Hepatocyte (in vitro differentiated cells): ENCODE data around the gene TXNDC2. TPM values are rescaled to one million over a fixed set of nuclear protein-coding genes. Genes with fewer than 3 reads are reported as not detected.

Source experiments
- DNase-seq: peaks from one replicate; pipeline ENCODE4 v3.0.0-alpha.2; 2016; ENCODE audit warnings: low spot score
- H2AFZ ChIP-seq: fragments of 200-600 bp; sonication (generic); 2 replicates; pipeline ENCODE4 v1.6.0; 2016; ENCODE audit warnings: antibody characterized with exemption, mild to moderate bottlenecking
- H3K27ac ChIP-seq: fragments of 200-600 bp; sonication (generic); 2 replicates; pipeline ENCODE4 v1.5.1; 2016; ENCODE audit warnings: mild to moderate bottlenecking
- H3K27me3 ChIP-seq: fragments of 200-600 bp; sonication (generic); 2 replicates; pipeline ENCODE4 v1.6.1; 2016
- H3K36me3 ChIP-seq: fragments of 200-600 bp; sonication (generic); replicated peaks from 2 replicates; pipeline ENCODE4 v1.5.1; 2016; ENCODE audit warnings: low read depth; ENCODE audit not compliant: insufficient read depth
- H3K4me1 ChIP-seq: fragments of 200-600 bp; sonication (generic); 2 replicates; pipeline ENCODE4 v1.5.1; 2016; ENCODE audit warnings: mild to moderate bottlenecking, moderate library complexity; ENCODE audit not compliant: insufficient read depth
- H3K4me2 ChIP-seq: fragments of 200-600 bp; sonication (generic); 2 replicates; pipeline ENCODE4 v1.6.0; 2016
- H3K4me3 ChIP-seq: fragments of 200-600 bp; sonication (generic); 2 replicates; pipeline ENCODE4 v1.5.1; 2016; ENCODE audit warnings: mild to moderate bottlenecking
- H3K79me2 ChIP-seq: fragments of 200-600 bp; sonication (generic); 2 replicates; pipeline ENCODE4 v1.6.0; 2017; ENCODE audit warnings: mild to moderate bottlenecking
- H3K9me2 ChIP-seq: fragments of 200-600 bp; sonication (generic); replicated peaks from 2 replicates; pipeline ENCODE4 v1.6.0; 2017; ENCODE audit warnings: mild to moderate bottlenecking; ENCODE audit not compliant: insufficient read depth
- H3K9me3 ChIP-seq: fragments of 200-600 bp; sonication (generic); 2 replicates; pipeline ENCODE4 v1.5.1; 2016; ENCODE audit warnings: low read depth, mild to moderate bottlenecking
- H4K20me1 ChIP-seq: fragments of 200-600 bp; sonication (generic); 2 replicates; pipeline ENCODE4 v1.6.0; 2016; ENCODE audit warnings: mild to moderate bottlenecking; ENCODE audit not compliant: insufficient read depth, poor library complexity, severe bottlenecking
- EZH2 ChIP-seq: fragments of 200-600 bp; sonication (generic); IDR thresholded peaks from 2 replicates; pipeline ENCODE4 v1.6.1; 2016; ENCODE audit warnings: antibody characterized with exemption, mild to moderate bottlenecking, borderline replicate concordance
- EZH2phosphoT487 ChIP-seq: fragments of 200-600 bp; sonication (generic); IDR thresholded peaks from one replicate; pipeline ENCODE4 v1.6.1; 2018; ENCODE audit warnings: antibody characterized with exemption, mild to moderate bottlenecking, low read depth, moderate library complexity; ENCODE audit not compliant: unreplicated experiment, severe bottlenecking
- WGBS: methylation state at CpG from one replicate; pipeline ENCODE4 v1.1.6; 2016; ENCODE audit warnings: low lambda C conversion rate; ENCODE audit errors: missing lambda C conversion rate; 5-methylcytosine and 5-hydroxymethylcytosine counted together
- polyA plus RNA-seq: library from polyadenylated mRNA; unstranded; fragments of >200 nt; fragmentation: Nextera tagmentation; extraction: Ambion mirVana; gene quantifications from 2 replicates; pipeline ENCODE4 v1.2.1, GENCODE V29; 2016
- total RNA-seq: library from RNA; depleted of rRNA; stranded (reverse); fragments of >200 nt; gene quantifications from 2 replicates; pipeline ENCODE4 v1.2.3, GENCODE V29; 2014
- TF ChIP-seq, protein P1 (sequence below): fragments of 200-600 bp; sonication (generic); IDR thresholded peaks from 2 replicates; pipeline ENCODE4 v1.5.1; 2016; ENCODE audit warnings: antibody characterized with exemption, mild to moderate bottlenecking; ENCODE audit not compliant: poor library complexity

The TXNDC2 gene
- total and polyA plus RNA-seq, 2 experiments from 2014 or later = 0.41 TPM; not detected in 1

DNA sequence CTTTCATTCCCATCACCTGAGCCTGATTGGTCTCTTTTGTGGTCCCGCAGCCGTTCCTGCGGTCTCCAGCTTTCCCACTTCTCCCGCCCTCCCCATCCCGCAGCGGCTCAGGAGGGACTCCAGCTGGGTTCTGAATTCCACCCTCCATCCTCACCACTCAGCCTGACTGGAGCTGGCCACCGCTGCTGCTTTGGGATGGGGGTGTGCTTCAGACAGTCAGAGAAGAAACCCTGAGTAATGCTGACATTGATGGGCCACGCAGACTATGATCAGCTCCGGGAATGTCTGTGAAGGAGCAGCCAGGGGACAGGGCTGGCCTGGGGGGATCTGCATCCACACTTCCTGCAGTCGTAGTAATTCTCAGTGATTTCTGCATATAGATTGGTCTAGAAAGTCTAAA is 45.9 kb upstream of the TXNDC2 start:
- H3K27me3 ChIP-seq = no peaks in the 10 kb centered on the region
- H4K20me1 ChIP-seq = no peaks in the 10 kb centered on the region
- DNase-seq = no peak
- H3K9me2 ChIP-seq = no peaks in the 10 kb centered on the region
- H3K27ac ChIP-seq = no peak overlapping the region
- 69% methylated on average over 10 of the region's 10 CpGs for WGBS
- no peaks in the 10 kb centered on the region for H3K36me3 ChIP-seq
- no peak for TF ChIP-seq EZH2
- TF ChIP-seq EZH2phosphoT487 = no peak
- TF ChIP-seq, protein P1, sequence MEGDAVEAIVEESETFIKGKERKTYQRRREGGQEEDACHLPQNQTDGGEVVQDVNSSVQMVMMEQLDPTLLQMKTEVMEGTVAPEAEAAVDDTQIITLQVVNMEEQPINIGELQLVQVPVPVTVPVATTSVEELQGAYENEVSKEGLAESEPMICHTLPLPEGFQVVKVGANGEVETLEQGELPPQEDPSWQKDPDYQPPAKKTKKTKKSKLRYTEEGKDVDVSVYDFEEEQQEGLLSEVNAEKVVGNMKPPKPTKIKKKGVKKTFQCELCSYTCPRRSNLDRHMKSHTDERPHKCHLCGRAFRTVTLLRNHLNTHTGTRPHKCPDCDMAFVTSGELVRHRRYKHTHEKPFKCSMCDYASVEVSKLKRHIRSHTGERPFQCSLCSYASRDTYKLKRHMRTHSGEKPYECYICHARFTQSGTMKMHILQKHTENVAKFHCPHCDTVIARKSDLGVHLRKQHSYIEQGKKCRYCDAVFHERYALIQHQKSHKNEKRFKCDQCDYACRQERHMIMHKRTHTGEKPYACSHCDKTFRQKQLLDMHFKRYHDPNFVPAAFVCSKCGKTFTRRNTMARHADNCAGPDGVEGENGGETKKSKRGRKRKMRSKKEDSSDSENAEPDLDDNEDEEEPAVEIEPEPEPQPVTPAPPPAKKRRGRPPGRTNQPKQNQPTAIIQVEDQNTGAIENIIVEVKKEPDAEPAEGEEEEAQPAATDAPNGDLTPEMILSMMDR = no peak
- H3K4me1 ChIP-seq = peaks cover 14% of the 10 kb centered on the region
- H3K79me2 ChIP-seq = no peaks in the 10 kb centered on the region
- no peaks in the 10 kb centered on the region for H3K9me3 ChIP-seq
- H3K4me2 ChIP-seq = no peak overlapping the region
- no peak overlapping the region for H2AFZ ChIP-seq
- no peak overlapping the region for H3K4me3 ChIP-seq

DNA sequence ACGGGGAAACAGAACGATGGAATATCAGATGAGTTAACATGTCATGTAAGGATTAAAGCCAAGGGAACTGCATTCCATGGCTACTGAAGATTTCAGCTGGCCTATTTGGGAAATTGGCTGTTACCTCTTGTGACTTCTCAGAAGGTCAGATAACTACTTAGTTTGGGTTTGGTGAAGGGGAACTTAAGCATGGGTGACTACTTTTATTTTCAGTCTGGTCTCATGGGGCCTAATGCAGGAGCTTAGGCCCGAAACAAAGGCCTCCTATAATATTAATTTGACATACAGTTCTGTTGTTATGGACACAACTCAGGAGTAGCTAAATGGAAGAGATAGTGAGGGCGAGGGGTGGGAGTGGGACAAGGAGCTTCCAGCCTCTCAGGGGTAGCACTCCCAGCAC is 44.0 kb upstream of the TXNDC2 start:
- H2AFZ ChIP-seq = no peak overlapping the region
- H3K4me1 ChIP-seq = no peaks in the 10 kb centered on the region
- no peak overlapping the region for H3K4me3 ChIP-seq
- no peak overlapping the region for H3K27ac ChIP-seq
- H3K9me3 ChIP-seq = no peaks in the 10 kb centered on the region
- H3K4me2 ChIP-seq = no peak overlapping the region
- 100% methylated on average over 4 of the region's 4 CpGs for WGBS
- no peaks in the 10 kb centered on the region for H3K36me3 ChIP-seq
- no peaks in the 10 kb centered on the region for H3K9me2 ChIP-seq
- no peak for DNase-seq
- no peak for TF ChIP-seq EZH2phosphoT487
- TF ChIP-seq, protein P1 = no peak
- no peak for TF ChIP-seq EZH2
- H4K20me1 ChIP-seq = no peaks in the 10 kb centered on the region
- no peaks in the 10 kb centered on the region for H3K27me3 ChIP-seq
- H3K79me2 ChIP-seq = no peaks in the 10 kb centered on the region

DNA sequence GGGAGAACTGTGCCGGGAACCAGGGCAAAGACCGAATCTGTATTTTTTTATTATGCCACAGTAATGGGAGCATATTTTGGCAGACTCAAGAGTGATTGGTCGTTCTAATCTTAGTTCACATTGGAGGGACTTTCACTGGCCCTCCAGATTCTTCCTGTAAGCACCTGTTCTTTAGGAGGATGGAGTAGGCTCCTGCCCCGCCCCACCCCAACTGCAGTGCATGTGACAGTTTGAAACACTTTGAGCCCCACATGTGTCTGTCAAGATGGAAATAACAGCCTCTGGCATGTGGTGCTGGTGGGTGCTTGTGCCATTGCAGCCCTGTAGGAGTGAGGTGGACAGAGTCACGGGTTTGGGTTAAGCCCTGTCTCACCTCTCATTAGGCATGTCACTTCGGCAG is 43.3 kb upstream of the TXNDC2 start:
- no peak overlapping the region for H3K27ac ChIP-seq
- no peaks in the 10 kb centered on the region for H3K79me2 ChIP-seq
- H3K9me3 ChIP-seq = no peaks in the 10 kb centered on the region
- H3K9me2 ChIP-seq = no peaks in the 10 kb centered on the region
- DNase-seq = no peak
- H3K4me1 ChIP-seq = no peaks in the 10 kb centered on the region
- no peak overlapping the region for H3K4me3 ChIP-seq
- WGBS = 98% methylated on average over 6 of the region's 6 CpGs
- TF ChIP-seq EZH2phosphoT487 (no peak), EZH2 (no peak)
- TF ChIP-seq, protein P1 = no peak
- no peaks in the 10 kb centered on the region for H3K36me3 ChIP-seq
- no peaks in the 10 kb centered on the region for H3K27me3 ChIP-seq
- H3K4me2 ChIP-seq = no peak overlapping the region
- no peak overlapping the region for H2AFZ ChIP-seq
- H4K20me1 ChIP-seq = no peaks in the 10 kb centered on the region

DNA sequence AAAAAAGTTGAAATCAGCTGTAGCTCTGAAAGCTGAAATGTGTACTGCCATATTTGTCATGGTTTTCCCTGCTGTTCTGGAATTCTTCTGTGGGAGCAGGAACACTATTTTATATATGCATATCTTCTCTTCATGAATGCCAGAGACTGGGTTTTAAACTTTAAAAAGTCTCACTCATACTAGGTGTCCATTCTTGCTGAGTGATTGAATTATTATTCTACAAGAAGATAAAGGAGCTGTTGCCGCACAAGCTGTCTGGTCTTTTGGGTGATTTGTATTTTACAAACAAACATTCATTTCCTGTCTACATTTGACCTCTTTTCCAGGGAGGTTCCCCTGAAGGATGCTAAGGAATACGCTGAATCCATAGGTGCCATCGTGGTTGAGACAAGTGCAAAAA is 40.5 kb upstream of the TXNDC2 start:
- no peaks in the 10 kb centered on the region for H3K36me3 ChIP-seq
- DNase-seq = no peak
- no peaks in the 10 kb centered on the region for H3K27me3 ChIP-seq
- H4K20me1 ChIP-seq = no peaks in the 10 kb centered on the region
- H3K4me3 ChIP-seq = no peak overlapping the region
- H3K9me2 ChIP-seq = no peaks in the 10 kb centered on the region
- H3K4me1 ChIP-seq = peaks cover 3% of the 10 kb centered on the region
- H3K79me2 ChIP-seq = no peaks in the 10 kb centered on the region
- no peak overlapping the region for H2AFZ ChIP-seq
- WGBS = 84% methylated on average over 3 of the region's 3 CpGs
- H3K9me3 ChIP-seq = no peaks in the 10 kb centered on the region
- no peak overlapping the region for H3K4me2 ChIP-seq
- TF ChIP-seq EZH2phosphoT487 (no peak), EZH2 (no peak)
- TF ChIP-seq, protein P1 = no peak
- no peak overlapping the region for H3K27ac ChIP-seq
